T-helper 2 cell (primary cell): ENCODE data around the gene ELOB.
A peak's percentile ranks its signal among the peaks of the same experiment; 100 is the strongest.

Experiments
- DNase-seq, 5 experiments: peaks; one replicate each; pipeline versions ENCODE4 v3.0.0 to v3.0.0-alpha.2; 2012 to 2022

Gene ELOB

DNA sequence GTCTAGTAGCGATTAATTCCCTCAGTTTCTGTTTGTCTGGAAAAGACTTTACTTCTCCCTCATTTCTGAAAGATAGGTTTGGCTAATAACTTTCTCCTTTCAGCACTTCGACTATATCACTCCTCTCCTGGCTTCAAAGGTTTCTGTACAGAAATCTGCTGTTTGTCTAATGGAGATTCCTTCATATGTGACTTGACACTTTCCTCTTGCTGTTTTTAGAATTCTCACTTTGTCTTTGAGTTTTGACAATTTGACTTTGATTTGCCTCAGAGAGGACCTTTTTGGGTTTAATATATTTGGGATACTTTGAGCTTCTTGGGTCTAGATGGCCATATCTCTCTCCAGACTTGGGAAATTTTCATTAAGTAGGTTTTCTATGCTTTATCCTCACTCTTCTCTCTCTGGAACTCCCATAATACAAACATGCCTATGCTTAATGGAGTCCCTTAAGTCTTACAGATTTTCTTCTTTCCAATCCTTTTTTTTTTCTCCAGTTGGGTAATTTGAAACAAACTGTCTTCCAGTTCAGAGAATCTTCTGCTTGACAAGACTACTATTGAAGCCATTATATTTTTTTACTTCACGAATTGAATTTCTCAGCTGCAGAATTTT lies 32.2 kb upstream of the ELOB start:
- DNase-seq, result no peak

DNA sequence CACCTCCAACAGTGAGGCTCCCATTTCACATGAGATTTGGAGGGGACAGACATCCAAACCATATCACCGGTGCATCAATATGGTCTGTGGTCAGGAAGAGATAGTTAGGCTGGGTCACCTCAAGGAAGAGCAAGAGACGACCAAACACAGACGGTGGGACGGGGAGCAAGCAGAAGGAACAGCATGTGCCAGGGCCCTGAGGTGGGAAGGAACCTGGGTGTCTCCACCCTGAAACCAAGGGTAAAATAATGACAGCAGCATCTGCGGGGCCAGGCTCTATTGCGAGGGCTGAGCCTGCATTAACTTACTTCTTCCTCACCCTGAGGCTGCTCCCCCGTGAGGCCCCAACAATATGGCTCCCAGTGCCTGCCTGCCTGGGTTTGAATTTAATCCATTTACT lies 31.1 kb upstream of the ELOB start:
- no peak for DNase-seq

DNA sequence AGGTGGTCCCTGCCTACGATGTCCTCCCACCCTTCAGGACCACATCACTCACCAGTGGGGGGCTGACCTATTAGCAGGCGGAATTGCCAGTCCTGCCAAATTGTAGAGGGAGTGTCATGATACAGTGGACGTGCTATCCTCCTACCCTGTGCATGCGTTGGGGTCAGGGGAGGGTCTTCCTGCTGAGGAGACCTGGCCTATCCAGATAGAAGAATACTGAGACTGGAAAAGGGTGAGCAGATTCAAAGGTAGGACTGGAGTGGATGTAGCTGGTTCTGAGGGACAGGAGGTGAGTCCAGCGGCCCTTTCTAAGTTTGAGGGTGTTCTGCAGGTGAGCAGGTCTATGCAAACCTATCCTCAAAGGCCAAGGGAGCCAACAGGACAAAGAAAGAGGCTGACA lies 29.2 kb upstream of the ELOB start:
- no peak for DNase-seq

DNA sequence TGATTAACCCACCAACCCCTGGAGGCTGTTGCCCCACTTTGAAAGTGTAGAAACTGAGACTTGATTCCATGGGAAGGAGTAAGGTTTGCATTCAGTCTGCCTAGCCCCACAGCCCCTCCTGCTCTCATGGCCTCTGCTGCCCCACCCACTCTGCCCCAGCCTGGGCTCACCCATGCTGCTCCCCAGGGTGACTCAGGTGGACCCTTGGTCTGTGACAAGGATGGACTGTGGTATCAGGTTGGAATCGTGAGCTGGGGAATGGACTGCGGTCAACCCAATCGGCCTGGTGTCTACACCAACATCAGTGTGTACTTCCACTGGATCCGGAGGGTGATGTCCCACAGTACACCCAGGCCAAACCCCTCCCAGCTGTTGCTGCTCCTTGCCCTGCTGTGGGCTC lies 27.6 kb upstream of the ELOB start:
- no peak for DNase-seq

DNA sequence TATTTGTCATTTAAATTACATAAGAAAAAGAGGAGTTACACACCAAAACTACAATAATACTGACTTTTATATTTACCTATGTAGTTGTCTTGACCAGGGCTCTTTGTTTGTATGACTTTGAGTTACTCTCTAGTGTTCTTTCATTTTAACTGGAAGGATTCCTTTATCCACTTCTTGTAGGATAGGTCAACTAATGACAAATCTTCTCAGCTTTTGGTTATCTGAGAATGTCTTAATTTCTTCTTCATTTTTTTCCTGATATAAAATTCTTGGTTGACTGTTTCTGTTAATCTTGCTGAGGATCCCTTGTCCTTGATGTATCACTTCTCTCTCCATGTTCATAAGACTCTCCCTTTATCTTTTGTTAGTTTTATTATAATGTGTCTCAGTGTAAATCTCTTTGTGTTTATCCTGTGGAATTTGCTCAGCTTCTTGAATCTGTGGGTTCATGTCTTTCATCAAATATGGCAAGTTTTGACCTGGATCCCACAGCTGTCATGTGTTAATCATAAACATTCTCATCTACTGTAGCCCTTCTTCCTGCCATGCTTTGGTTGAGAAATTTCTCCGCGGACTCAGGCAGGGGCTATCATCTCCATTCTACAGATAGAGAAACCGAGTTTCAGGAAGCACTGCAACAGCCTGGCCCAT lies 26.6 kb upstream of the ELOB start:
- no peak for DNase-seq

DNA sequence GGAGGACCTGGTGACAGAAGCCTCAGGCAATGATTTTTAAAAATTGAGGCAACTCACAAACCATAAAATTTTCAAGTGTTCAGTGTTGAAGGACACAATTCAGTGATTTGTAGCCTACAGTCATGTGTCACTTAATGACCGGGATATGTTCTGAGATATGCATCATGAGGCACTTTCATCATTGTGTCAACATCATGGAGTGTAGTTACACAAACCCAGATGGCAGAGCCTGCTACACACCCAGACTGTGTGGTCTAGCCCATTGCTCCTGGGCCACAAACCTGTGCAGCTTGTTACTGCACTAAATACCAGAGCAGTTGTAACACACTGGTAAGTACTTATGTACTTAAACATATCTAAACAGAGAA lies 22.8 kb upstream of the ELOB start:
- no peak for DNase-seq

DNA sequence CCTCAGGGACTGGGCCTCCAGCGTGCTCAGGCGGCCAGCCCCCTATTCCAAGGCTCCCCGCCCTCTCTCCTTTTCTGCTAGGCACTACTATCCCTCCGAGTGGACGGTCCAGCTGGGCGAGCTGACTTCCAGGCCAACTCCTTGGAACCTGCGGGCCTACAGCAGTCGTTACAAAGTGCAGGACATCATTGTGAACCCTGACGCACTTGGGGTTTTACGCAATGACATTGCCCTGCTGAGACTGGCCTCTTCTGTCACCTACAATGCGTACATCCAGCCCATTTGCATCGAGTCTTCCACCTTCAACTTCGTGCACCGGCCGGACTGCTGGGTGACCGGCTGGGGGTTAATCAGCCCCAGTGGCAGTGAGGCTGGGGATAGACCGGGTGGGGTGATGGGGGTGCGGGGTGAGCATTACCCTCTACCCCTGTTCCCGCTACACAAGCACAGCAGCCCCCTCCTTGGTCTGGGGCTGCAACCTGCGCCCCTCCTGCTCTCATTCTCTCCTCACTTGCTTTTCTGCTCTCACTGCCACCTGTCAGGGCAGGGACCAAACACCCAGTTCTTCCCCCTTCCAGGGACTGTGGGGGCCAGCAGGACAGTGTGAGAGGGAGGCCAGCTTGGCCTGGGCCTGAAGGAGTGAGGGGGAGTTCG lies 22.3 kb upstream of the ELOB start:
- no peak for DNase-seq

DNA sequence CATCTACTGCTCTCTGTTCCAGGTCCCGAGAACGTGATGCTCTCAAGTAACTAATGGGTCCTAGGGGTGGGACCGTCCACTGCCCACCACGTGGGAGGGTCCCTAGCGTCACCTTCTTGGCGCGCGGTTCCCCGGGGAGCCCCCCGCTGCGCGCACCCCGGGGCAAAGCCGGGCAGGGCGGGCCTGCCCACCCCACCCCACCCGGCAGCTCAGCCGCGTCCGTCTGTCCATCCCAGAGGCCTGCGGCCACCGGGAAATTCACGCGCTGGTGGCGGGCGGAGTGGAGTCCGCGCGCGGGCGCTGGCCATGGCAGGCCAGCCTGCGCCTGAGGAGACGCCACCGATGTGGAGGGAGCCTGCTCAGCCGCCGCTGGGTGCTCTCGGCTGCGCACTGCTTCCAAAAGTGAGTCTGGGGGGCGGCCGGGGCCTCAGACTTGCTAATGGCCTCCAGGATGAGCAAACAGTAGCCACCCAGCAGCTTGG lies 21.7 kb upstream of the ELOB start:
- no peak for DNase-seq

DNA sequence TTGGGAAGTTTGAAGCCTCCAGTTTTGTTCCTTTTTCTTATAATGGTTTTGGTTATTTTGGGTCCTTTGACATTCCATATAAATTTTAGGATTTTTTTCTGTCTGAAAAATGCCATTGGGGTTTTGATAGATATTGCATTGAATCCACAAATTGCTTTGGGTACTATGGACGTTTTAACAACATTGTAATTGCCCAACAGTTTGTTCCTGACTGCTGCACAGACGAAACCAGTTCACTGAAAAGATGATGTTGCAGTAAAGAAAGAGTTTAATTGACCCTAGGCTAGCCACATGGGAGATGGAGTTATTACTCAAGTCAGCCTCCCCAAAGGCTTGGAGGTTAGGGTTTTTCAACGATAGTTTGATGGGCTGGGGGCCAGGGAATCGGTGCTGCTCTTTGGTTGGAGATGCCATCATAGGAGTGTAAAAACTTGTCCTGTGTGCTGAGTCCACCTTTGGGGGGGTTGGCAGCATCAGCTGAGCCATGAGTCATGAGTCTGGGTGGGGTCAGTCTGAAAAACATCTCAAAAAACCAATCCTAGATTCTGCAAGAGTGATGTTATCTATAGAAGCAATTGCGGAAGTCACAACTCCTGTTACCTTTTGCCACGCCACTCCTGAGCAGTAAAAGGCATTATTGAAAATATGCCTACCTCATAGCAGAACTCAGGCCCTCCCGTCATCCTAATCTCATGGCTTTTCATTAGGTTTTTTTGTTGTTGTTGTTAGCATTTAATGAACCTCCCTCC lies 18.5 kb upstream of the ELOB start:
- DNase-seq, result no peak

DNA sequence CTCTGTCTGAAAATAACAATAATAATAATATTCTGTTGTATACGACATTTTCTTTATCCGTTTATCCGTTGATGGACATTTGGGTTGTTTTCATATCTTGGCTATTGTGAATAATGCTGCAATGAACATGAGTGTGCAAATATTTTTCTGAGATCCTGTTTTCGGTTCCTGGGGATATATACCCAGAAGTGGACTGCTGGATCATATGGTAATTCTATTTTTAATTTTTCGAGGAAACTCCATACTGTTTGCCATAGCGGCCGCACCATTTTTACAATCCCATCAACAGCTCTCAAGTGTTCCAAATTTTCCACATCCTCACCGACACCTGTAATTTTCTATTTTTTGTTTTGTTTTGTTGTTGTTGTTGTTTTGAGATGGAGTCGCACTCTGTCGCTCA lies 15.9 kb upstream of the ELOB start:
- DNase-seq, result no peak

DNA sequence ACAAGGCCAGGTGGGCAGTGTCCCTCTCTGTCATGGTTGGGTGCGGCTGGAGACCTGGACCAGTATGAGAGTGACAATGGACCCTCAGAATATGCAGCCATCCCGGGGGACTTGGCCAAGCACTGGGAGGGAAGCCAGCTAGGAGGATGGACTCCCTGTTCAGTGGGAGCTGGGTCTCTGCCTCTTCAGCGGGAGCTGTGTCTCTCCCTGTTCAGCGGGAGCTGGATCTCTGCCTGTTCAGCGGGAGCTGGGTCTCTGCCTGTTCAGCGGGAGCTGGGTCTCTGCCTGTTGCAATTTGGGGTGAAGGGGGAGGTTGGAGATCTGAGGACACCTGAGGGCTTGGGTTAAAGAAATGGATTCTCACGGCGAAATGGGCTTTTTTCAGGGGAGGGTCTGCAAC lies 14.1 kb upstream of the ELOB start:
- no peak for DNase-seq

DNA sequence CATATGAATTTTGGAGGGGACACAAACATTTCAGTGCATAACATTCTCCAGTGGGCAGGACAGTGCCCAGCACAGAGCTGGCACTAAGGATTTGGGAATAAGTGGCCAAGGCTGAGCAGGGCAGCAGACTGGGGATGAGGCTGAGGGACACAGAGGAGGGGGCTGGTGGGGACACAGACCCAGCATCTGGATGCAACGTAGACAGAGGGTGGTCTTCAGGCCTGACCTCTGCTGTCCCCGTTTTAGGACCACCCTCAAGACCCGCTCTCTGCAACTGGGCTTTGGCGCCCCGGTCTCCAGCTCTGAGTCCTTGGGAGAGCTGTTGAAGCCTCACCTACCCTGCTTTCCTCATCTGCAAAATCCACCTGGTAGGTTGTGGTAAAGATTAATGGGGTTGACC lies 13.6 kb upstream of the ELOB start:
- DNase-seq, result no peak

DNA sequence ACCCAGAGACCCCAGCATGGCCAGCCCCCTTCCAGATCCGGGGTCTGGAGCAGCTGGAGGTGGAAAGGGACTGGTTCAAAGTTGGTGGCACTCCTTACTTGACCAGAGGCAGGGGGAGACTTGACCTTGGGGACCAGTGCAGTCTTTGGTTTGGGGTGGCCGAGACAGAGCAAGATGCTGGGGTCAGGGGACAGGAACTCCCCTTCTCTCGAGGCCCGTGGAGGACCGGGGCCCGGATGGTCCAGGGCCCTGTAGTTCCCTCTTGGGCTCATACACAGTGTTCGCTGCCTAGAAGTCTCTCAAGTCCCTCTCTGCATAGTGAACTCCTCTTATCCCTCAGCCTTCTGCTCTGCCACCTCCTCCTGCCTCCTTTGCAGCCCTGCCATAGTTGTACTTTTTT lies 10.9 kb upstream of the ELOB start:
- no peak for DNase-seq

DNA sequence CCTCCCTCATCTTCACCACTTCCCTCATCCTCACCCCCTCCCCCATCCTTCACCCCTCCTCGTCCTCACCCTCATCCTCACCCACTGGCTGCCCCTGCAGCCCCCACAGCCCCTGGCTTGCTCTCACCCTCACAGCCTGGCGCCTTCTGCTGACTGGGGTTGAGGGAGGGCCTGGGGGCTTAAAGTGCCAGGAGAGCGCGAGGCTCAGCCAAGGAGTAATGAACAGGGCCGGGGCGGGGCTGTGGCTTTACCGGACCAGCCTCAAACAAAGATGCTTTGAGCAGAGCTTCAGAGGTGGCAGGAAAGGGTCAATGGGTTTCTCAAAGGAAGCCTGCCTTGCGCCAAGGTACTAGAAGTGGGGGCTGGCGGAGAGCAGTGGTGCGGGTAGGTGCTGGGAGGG lies 10.3 kb upstream of the ELOB start, which contains the start of gene PRSS33:
PRSS33 (minus strand) TSS at position 155 of the 400 bp plus-strand sequence. CDS start 1,013 bp downstream, outside the sequence.
- no peak for DNase-seq

DNA sequence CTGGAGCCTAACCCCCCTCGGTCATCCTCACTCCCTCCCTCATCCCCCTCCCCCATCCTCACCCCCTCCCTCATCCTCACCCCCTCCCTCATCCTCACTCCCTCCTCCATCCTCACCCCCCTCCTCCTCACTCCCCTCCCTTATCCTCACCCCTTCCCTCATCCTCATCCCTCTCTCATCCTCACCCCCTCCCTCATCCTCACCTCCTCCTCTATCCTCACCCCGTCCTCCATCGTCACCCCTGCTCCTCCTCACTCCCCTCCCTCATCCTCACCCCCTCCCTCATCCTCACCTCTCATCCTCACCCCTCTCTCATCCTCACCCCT lies 9.7 kb upstream of the ELOB start:
- no peak for DNase-seq

DNA sequence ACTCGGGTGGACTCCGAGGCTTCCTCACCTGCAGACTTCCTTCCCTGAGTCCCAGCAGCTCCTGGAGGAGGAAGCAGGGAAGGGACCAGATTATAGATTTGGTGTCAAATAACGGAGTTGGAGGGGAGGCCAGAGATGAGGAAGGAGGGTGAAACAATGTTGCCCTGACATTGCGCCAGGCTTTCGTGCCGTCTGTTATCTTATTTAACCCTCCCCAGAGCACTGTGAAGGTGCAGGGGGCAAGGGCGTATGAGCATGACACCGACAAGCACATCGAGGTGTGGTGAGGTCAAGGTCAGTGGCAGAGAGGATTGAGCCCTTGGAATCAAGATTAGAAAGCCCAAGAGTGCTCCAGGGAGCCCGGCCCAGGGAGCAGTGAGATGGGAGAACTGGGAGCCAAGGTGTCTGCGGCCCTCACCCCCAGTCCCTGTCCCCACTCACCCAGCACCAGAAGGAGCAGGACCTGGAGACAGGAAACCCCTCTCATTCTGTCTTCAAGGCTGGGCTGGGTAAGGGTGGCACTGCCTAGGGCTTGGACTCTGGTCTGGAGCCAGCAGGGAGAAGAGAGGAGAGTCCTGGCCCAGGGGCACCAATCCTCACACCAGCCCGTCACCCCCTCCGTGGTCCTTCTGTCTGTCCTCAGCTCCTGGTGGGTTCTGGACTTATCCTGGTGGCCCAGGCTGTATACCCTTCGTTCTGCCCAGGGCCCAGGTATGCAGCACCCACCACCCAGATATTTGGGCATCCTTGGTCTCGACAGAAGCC lies 9.2 kb upstream of the ELOB start:
- no peak for DNase-seq

DNA sequence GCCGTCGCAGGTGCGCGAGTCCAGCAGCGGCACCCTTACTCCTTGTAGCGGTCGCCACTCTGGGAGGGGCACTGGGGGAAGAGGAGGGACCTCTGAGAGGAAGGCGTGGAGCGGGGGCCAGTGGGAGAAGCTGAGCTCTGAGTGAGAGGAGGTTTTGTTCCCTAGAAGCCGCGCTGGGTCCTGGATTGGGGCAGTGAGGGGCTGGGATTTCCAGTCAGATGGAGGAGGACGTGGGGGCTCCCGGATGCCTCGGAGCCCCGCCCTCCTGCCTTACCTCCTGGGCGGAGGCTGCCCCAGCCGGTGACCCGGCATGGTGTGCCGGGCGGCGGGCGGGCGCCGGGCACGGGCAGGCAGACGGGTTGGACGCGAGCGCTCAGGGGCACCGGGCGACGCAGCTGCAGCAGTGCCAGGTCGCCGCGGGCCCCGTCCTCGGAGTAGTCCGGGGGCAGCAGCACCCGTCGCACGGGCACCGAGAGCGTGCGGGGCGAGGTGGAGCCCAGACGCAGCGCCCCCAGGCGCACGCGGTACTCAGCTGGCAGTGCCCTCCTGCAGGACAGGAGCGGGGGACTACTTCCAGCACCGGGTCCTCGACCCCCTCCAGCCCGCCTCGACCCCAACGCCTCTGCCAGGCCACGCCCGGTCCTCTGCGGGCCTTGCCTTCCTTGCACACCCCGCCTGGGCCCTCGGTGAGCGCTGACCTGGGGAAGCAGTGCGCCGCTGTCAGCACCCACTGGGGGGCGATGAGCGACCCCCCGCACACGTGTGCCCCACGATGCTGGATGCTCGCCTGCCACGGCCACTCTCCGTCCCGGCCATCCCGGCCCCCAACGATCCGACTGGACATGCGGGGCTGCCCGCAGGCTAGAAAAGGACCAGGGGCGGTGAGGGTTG lies 8.3 kb upstream of the ELOB start:
- DNase-seq, result peak in 1 of 5 experiments; percentile 31

DNA sequence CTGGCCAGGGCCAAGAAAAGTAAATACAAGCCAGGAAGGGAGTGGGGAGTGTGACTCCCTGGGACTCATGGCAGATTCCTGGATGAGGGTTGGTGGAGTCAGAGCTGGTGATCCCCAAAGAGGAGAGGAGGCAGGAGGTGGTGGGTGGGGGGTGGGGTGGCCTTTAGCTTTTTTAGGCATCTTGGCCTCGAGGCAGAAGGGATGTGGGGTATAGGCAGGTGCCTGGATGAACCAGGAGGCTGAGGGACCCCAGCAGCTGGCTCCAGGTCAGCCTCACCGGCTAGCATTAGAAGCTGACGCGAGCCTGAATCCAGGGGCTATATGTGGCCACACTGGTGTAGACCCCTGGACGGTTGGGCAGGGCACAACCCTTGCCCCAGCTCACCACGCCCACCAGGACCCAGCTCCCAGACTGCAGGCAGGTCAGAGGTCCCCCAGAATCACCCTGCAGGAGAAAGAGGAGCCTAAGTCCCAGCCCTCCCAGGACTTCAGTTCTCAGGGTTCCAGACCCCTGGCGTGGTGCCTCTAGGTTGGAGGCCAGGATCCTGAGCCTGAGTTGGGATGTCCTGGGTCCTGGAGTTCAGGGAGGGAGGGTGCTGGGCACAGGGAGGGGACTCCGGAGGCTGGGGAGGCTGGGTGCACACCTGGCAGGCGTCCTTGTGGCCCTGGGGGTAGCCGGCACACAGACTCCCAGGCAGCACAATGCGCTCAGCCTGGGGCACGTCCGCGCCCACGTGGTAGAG lies 7.4 kb upstream of the ELOB start:
- no peak for DNase-seq

DNA sequence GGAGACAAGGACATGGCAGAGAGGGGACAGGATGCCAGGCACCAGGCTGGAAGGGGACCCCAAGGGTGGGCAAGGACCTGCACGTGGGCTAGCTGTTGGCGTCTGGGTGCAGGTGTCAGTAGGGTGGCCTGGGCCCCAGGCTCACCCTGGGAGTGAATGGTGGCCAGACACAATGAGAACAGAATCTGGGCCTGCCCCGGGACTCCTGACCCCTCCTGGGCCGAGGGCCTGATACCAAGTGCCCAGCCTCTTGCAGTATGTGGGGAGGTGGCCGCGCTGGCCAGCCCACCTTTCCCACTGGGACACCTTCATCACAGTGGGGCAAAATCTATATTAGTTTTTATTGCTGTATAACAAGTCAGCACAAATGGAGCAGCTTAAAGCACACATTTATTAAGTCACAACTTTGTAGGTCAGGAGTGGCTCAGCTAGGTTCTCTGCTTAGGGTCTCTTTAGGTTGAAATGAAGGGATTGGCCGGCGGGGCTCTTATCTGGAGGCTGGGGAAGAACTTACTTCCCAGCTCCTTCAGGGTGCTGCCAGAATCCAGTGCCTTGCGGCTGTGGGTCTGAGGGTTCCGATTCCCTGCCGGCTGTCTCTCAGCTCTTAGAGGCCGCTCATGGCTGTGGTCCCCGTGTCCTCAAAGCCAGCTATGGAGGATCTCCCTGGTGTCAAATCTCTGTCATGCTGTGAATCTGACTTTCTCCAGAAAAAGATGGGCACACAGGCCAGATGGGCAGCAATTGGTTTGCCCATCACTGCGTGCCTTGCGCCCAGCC lies 6.7 kb upstream of the ELOB start:
- DNase-seq, result no peak
